Lung (tissue), 12 donors: ENCODE results near the gene SMARCA2. TPM values are rescaled to one million over a fixed set of nuclear protein-coding genes. Genes with fewer than 3 reads are reported as not detected.

ENCODE experiments used
- ATAC-seq: fragments of 200-7000 bp; cut with Tn5 transposase; one replicate; pipeline ENCODE4 v1.9.1; 2020; ENCODE audit warnings: moderate number of reproducible peaks; ENCODE audit not compliant: insufficient read depth, low FRiP score
- DNase-seq, 3 donors: peaks; one replicate each; pipeline ENCODE4 v3.0.0-alpha.2; 2013 to 2017
- H3K27ac ChIP-seq, 2 donors: one replicate each; pipeline ENCODE4 v1.5.1; 2013; ENCODE audit warnings: mild to moderate bottlenecking in 2 of 2, moderate library complexity in 2 of 2, control low read depth in 1 of 2, inconsistent platforms in 1 of 2, low read depth in 1 of 2, low read length in 1 of 2
- H3K27me3 ChIP-seq, 3 donors: one replicate each; pipeline ENCODE4 v1.5.1; 2013; ENCODE audit warnings: low read length in 2 of 3; ENCODE audit not compliant: control insufficient read depth in 3 of 3, insufficient read depth in 3 of 3
- H3K36me3 ChIP-seq, 4 donors: one replicate each; pipeline ENCODE4 v1.5.1; 2013; ENCODE audit warnings: low read length in 4 of 4, mild to moderate bottlenecking in 1 of 4, moderate library complexity in 1 of 4; ENCODE audit not compliant: control insufficient read depth in 4 of 4, insufficient read depth in 4 of 4
- H3K4me1 ChIP-seq, 5 donors: one replicate each; pipeline ENCODE4 v1.5.1; 2013; ENCODE audit warnings: low read length in 5 of 5, mild to moderate bottlenecking in 2 of 5, moderate library complexity in 1 of 5; ENCODE audit not compliant: control insufficient read depth in 5 of 5, insufficient read depth in 5 of 5
- H3K4me3 ChIP-seq: one replicate; pipeline ENCODE4 v1.5.1; 2013; ENCODE audit warnings: mild to moderate bottlenecking, control low read depth, moderate library complexity
- H3K9ac ChIP-seq, 2 donors: one replicate each; pipeline ENCODE4 v1.5.1; 2013; ENCODE audit warnings: low read length in 2 of 2, control low read depth in 1 of 2; ENCODE audit not compliant: insufficient read depth in 1 of 2
- H3K9me3 ChIP-seq, 4 donors: one replicate each; pipeline ENCODE4 v1.5.1; 2013; ENCODE audit warnings: low read length in 3 of 4, mild to moderate bottlenecking in 1 of 4, moderate library complexity in 1 of 4; ENCODE audit not compliant: control insufficient read depth in 4 of 4, insufficient read depth in 3 of 4
- WGBS, 2 donors: extraction: QIAGEN DNeasy Blood & Tissue Kit; methylation state at CpG; one replicate each; pipeline ENCODE4 v1.1.7; 2013; 5-methylcytosine and 5-hydroxymethylcytosine counted together
- polyA plus RNA-seq, 2 donors: library from polyadenylated mRNA; stranded (reverse); fragments of 200-250 nt; gene quantifications; one replicate each; pipeline ENCODE4 v1.2.1, GENCODE V29; 2013
- total RNA-seq, 2 donors: library from RNA; depleted of rRNA in 1 of 2; stranded (reverse); fragments of >200 nt in 1 of 2; gene quantifications; one replicate each; pipeline ENCODE4 v1.2.1, GENCODE V29; 2014 to 2021
- TF ChIP-seq, protein P1 (sequence below): IDR thresholded peaks from 2 replicates; pipeline ENCODE4 v1.5.1; 2012; ENCODE audit warnings: mild to moderate bottlenecking; ENCODE audit errors: control extremely low read depth, extremely low read depth
- donor health status: control.
- donor health status: control.
- donor health status: Bipolar disorder and iron deficiency.
- donor health status: healthy.
- donor health status: DM: yes; HTN: yes; CAD: no.

Gene SMARCA2
- total and polyA plus RNA-seq, 4 donors: 30.0 to 196 (median 80.2) TPM

DNA sequence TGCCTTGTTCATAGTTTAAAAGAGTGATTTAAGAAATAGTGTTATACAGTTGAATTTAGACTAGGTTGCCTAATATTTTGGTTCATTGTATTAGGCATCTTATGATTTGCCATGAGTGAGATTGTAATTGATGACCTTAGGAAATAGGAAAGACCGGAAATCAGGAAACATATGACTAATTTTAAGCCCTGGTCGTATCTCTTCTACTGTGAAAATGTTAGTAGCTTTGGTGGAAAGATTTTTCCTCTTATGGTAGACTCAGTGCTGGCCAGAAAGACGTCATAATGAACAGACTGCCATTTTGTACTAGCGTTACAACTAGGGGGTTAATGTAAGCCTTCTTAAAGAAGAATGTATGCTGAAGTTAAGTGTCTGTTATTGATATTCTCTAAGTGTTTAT is 21.7 kb downstream of the SMARCA2 start:
- WGBS, 2 donors: 80% methylated on average over 4 of the region's 4 CpGs
- peaks cover 18 to 50% (median 37%) of the 10 kb centered on the region in 4 donors for H3K36me3 ChIP-seq
- TF ChIP-seq, protein P1, sequence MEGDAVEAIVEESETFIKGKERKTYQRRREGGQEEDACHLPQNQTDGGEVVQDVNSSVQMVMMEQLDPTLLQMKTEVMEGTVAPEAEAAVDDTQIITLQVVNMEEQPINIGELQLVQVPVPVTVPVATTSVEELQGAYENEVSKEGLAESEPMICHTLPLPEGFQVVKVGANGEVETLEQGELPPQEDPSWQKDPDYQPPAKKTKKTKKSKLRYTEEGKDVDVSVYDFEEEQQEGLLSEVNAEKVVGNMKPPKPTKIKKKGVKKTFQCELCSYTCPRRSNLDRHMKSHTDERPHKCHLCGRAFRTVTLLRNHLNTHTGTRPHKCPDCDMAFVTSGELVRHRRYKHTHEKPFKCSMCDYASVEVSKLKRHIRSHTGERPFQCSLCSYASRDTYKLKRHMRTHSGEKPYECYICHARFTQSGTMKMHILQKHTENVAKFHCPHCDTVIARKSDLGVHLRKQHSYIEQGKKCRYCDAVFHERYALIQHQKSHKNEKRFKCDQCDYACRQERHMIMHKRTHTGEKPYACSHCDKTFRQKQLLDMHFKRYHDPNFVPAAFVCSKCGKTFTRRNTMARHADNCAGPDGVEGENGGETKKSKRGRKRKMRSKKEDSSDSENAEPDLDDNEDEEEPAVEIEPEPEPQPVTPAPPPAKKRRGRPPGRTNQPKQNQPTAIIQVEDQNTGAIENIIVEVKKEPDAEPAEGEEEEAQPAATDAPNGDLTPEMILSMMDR: no peak
- no peak for DNase-seq
- no peak overlapping the region for H3K9ac ChIP-seq
- no peaks in the 10 kb centered on the region for H3K27me3 ChIP-seq
- no peak overlapping the region for H3K27ac ChIP-seq
- H3K9me3 ChIP-seq: no peaks in the 10 kb centered on the region
- ATAC-seq: no peak
- H3K4me1 ChIP-seq: peaks cover 0 to 12% (median 7%) of the 10 kb centered on the region in 5 donors
- no peak overlapping the region for H3K4me3 ChIP-seq

DNA sequence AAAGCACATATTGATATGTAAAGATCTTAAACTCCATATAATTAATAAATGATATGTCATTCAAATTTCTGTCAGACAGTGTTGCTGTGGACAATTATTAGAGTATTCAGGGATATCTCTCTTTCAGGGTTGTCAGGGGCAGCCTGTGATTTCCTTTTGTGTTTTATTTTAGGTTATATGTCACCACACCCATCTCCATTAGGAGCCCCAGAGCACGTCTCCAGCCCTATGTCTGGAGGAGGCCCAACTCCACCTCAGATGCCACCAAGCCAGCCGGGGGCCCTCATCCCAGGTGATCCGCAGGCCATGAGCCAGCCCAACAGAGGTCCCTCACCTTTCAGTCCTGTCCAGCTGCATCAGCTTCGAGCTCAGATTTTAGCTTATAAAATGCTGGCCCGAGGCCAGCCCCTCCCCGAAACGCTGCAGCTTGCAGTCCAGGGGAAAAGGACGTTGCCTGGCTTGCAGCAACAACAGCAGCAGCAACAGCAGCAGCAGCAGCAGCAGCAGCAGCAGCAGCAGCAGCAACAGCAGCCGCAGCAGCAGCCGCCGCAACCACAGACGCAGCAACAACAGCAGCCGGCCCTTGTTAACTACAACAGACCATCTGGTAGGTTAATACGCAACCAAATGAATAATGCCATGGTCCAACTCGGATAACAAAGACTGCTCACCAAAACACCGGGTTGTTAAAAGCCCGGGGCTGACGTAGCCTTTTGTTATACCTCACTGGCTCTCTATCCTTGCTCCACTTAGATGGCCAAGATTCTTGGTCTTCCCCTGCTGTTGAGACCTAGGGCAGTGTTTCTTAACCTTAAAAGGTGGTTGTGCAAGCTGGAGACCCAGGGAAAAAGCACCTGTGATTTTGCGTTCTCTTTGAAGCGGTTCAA is 24.4 kb downstream of the SMARCA2 start:
- peak; percentile 58 to 69 (median 60) for DNase-seq
- no peaks in the 10 kb centered on the region for H3K27me3 ChIP-seq
- peaks cover 11 to 33% (median 26%) of the 10 kb centered on the region in 4 donors for H3K36me3 ChIP-seq

DNA sequence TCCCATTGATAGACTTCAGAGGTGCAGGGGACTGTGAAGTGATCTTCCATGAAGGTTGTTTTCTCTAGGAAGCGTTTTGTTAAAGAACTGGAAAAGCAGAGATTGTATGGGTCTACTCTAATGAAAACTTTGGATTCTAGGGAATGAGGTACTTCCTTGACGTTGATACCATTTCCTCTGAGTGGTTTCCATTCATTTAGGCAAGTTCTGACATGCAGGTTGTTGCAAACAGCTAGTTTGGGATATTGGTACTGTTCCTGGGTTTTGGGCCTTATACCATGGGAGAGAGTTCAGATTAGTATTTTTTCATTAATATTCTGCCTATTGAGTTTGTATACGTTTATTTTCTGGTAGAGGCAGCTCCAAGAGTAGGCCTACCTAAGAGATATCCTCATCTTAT is 25.7 kb downstream of the SMARCA2 start:
- ATAC-seq: no peak
- H3K4me3 ChIP-seq: no peak overlapping the region
- DNase-seq: no peak
- 89 to 93% methylated on average over 3 of the region's 3 CpGs for WGBS, 2 donors
- peaks cover 0 to 15% (median 11%) of the 10 kb centered on the region in 5 donors for H3K4me1 ChIP-seq
- no peak overlapping the region for H3K27ac ChIP-seq
- TF ChIP-seq, protein P1: no peak
- no peaks in the 10 kb centered on the region for H3K9me3 ChIP-seq
- H3K36me3 ChIP-seq: peaks cover 12 to 30% (median 25%) of the 10 kb centered on the region in 4 donors
- no peaks in the 10 kb centered on the region for H3K27me3 ChIP-seq
- H3K9ac ChIP-seq: no peak overlapping the region

More for the DNA sequence above, 24.4 kb downstream of the SMARCA2 start:
- TF ChIP-seq, protein P1: no peak
- no peak overlapping the region for H3K4me3 ChIP-seq
- WGBS, 2 donors: 69 to 80% methylated on average over 20 of the region's 20 CpGs
- H3K9me3 ChIP-seq: no peaks in the 10 kb centered on the region
- H3K27ac ChIP-seq: no peak overlapping the region
- no peak overlapping the region for H3K9ac ChIP-seq
- ATAC-seq: no peak
- peaks cover 0 to 15% (median 11%) of the 10 kb centered on the region in 5 donors for H3K4me1 ChIP-seq
